ENCODE data around the gene SLC29A3.

Gene SLC29A3

DNA sequence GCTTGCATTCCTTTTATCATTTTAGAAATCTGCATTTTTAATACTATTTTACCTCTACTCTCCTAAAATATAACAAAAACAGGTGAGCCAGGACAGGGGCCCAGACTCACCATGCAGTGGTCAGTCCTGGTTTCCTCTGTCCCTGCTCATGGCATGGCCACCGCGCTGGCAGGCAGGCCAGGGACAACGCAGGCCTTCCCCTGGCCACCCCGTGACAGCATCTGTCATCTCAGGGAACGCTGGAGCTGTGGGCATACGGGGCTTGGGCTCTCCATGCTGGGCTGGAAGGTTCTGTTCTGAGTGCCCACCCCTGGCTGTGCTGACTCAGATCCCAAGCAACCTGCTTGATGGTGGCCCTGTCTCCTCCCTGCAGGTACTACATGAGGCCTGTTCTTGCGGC is 42.5 kb downstream of the SLC29A3 start:
- in situ Hi-C loops (cut with MboI; ENCODE audit: low sequenced_read_pairs, unreplicated experiment), result no loop called here
- TF ChIP-seq, protein P1, sequence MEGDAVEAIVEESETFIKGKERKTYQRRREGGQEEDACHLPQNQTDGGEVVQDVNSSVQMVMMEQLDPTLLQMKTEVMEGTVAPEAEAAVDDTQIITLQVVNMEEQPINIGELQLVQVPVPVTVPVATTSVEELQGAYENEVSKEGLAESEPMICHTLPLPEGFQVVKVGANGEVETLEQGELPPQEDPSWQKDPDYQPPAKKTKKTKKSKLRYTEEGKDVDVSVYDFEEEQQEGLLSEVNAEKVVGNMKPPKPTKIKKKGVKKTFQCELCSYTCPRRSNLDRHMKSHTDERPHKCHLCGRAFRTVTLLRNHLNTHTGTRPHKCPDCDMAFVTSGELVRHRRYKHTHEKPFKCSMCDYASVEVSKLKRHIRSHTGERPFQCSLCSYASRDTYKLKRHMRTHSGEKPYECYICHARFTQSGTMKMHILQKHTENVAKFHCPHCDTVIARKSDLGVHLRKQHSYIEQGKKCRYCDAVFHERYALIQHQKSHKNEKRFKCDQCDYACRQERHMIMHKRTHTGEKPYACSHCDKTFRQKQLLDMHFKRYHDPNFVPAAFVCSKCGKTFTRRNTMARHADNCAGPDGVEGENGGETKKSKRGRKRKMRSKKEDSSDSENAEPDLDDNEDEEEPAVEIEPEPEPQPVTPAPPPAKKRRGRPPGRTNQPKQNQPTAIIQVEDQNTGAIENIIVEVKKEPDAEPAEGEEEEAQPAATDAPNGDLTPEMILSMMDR (IDR thresholded peaks at IDR 0.05; ENCODE audit: borderline replicate concordance, control extremely low read depth, extremely low read depth, insufficient read depth, missing control alignments), result no peak

DNA sequence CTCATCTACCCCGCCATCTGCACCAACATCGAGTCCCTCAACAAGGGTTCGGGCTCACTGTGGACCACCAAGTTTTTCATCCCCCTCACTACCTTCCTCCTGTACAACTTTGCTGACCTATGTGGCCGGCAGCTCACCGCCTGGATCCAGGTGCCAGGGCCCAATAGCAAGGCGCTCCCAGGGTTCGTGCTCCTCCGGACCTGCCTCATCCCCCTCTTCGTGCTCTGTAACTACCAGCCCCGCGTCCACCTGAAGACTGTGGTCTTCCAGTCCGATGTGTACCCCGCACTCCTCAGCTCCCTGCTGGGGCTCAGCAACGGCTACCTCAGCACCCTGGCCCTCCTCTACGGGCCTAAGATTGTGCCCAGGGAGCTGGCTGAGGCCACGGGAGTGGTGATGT is 43.1 kb downstream of the SLC29A3 start:
- in situ Hi-C loops (cut with MboI; ENCODE audit: low sequenced_read_pairs, unreplicated experiment), result no loop called here
- DNase-seq (ENCODE audit: low spot score), result no peak
- TF ChIP-seq, protein P1 (IDR thresholded peaks at IDR 0.05; ENCODE audit: borderline replicate concordance, control extremely low read depth, extremely low read depth, insufficient read depth, missing control alignments), result no peak

More for the DNA sequence above, 42.5 kb downstream of the SLC29A3 start:
- DNase-seq (ENCODE audit: low spot score), result no peak

DNA sequence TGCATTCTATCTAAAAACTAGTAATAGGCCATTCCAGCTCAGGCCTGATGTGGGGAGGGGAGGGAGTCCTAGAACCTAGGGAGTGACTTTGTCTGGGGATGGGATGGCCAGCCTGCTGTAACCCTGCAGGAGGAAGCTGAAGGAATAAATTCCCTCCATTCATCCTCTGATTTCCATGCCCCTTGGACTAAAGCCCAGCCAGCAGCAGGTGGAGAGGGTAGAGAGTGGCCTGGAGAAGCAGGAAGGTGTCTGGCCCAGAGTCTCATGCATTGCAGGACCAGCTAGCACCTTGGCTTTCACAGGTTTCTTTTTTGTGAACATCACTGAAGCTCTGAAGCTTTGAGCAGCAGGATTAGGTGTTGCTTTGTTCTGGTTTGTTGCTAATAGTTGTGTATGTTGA is 44.9 kb downstream of the SLC29A3 start:
- in situ Hi-C loops (cut with MboI; ENCODE audit: low sequenced_read_pairs, unreplicated experiment), result no loop called here
- TF ChIP-seq, protein P1 (IDR thresholded peaks at IDR 0.05; ENCODE audit: borderline replicate concordance, control extremely low read depth, extremely low read depth, insufficient read depth, missing control alignments), result no peak
- DNase-seq (ENCODE audit: low spot score), result no peak

DNA sequence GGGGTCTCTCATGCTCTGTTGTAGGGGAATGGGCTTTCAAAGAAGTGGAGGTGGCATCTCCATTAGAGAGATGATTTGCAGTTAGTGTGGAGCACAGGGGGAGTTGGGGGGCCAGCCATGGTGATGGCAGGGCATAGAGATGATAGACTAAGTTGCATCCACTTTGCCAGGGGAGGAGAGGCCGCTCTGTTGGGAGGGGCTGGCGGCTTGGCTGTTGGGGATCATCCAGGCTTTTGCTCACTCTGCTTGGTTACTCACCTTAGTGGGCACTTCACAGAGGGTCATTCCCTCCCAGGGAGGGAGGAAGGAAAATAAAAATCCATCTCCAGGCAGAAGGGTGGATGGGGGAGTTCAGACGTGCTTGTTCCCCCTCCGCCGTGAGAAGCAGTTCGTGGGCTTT is 46.3 kb downstream of the SLC29A3 start:
- TF ChIP-seq, protein P1 (IDR thresholded peaks at IDR 0.05; ENCODE audit: borderline replicate concordance, control extremely low read depth, extremely low read depth, insufficient read depth, missing control alignments), result no peak
- in situ Hi-C loops (cut with MboI; ENCODE audit: low sequenced_read_pairs, unreplicated experiment), result no loop called here
- DNase-seq (ENCODE audit: low spot score), result no peak

DNA sequence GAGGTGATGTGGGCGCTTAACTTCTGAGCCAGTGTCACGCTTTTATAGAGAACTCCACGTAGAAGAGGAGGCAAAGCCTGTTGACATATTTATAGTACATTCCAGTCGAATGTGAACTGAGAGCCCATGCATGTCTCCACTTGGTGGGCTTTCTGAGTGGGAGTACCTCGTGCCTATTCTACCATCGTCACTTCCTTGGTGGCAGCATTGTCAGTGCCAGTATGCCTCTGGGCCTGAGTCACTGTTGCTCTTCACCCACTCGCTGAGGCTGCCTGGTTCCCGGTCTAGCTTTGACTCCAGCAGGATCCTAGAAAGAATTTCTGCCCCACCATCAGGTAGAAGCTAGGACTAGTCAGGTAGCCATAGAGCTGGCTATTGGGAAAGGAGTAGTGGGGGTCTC is 47.6 kb downstream of the SLC29A3 start:
- TF ChIP-seq, protein P1 (IDR thresholded peaks at IDR 0.05; ENCODE audit: borderline replicate concordance, control extremely low read depth, extremely low read depth, insufficient read depth, missing control alignments), result no peak
- in situ Hi-C loops (cut with MboI; ENCODE audit: low sequenced_read_pairs, unreplicated experiment), result no loop called here
- no peak for DNase-seq (ENCODE audit: low spot score)

DNA sequence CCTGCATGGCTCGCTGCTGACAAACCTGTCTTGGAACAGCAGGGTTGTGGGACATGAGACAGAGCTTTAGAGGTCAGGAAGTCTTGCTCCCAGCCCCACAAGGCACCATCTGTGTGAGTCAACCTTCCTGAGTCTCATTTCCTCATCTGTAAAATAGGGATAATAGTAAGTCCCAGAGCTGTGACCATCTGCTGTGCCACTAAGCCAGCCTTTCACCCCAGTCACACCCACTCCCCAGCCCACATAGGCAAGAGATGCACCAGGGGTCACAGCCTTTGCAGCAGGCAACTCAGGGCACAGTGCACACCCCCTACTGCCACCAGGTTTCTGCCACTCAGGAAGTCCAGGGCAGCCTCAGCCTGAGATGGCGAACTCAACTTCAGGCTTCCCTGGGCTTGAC is 48.2 kb downstream of the SLC29A3 start:
- TF ChIP-seq, protein P1 (IDR thresholded peaks at IDR 0.05; ENCODE audit: borderline replicate concordance, control extremely low read depth, extremely low read depth, insufficient read depth, missing control alignments), result no peak
- DNase-seq (ENCODE audit: low spot score), result no peak
- in situ Hi-C loops (cut with MboI; ENCODE audit: low sequenced_read_pairs, unreplicated experiment), result no loop called here

DNA sequence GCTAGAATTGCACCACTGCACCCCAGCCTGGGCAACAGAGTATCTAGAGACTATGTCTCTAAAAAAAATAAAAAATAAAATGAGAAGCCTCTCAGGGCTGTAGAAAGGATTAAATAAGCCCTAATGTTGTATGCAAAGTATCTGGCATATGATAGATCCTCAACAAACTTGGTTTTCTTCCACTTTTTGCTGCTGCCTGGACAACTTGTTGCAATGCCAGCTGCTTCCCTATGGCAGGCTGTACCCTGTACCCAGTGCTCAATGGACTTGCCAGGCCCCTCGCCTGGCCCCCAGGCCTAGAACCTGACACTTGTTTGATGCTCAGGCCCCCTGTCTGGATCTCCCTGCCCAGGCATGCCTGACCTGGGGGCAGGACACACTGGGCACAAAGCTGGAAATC is 49.1 kb downstream of the SLC29A3 start:
- DNase-seq (ENCODE audit: low spot score), result no peak
- in situ Hi-C loops (cut with MboI; ENCODE audit: low sequenced_read_pairs, unreplicated experiment), result no loop called here
- TF ChIP-seq, protein P1 (IDR thresholded peaks at IDR 0.05; ENCODE audit: borderline replicate concordance, control extremely low read depth, extremely low read depth, insufficient read depth, missing control alignments), result no peak

Measured in GM13976 (cell line).